Measurements from ENCODE around the gene PRR22. TPM values are rescaled to one million over a fixed set of nuclear protein-coding genes. Genes with fewer than 3 reads are reported as not detected.
"Not testable (repeated sequence)": the region's sequence is repeated elsewhere in the genome, so short reads cannot be mapped to it uniquely, and the experiment has no call there.

PRR22 gene
- total and polyA plus RNA-seq, 2 experiments from 2014 or later: 3.6 to 9.7 TPM

GRCh38 chr19:5738423-5738822 is 46.1 kb downstream of the PRR22 start:
- H3K4me3 ChIP-seq: no peak overlapping the region
- no peak for DNase-seq (ENCODE audit: low read depth in 1 of 2, low spot score in 1 of 2)
- no peak overlapping the region for H3K27ac ChIP-seq
- no peaks in the 10 kb centered on the region for H3K36me3 ChIP-seq
- no peaks in the 10 kb centered on the region for H3K9me3 ChIP-seq (ENCODE audit: low read depth)
- H3K4me1 ChIP-seq (ENCODE audit: low read depth): no peaks in the 10 kb centered on the region
- no peak for TF ChIP-seq CTCF (IDR thresholded peaks at IDR 0.05; ENCODE audit: low read depth, low read length)
- no peaks in the 10 kb centered on the region for H3K27me3 ChIP-seq

GRCh38 chr19:5733172-5733571 is 51.4 kb downstream of the PRR22 start:
- not testable (repeated sequence) for H3K27me3 ChIP-seq; H3K9me3 ChIP-seq (ENCODE audit: low read depth); H3K27ac ChIP-seq; H3K4me3 ChIP-seq; DNase-seq (ENCODE audit: low read depth in 1 of 2, low spot score in 1 of 2); H3K4me1 ChIP-seq (ENCODE audit: low read depth); H3K36me3 ChIP-seq

Other genes starting within 250 kb of the PRR22 start
- 1.3 and 2.4 TPM in 2 replicates for gene TINCR, start 216.8 kb downstream of the PRR22 start, total RNA-seq
- 1.9 and 3.7 TPM in 2 replicates for gene TINCR, start 216.8 kb downstream of the PRR22 start, polyA plus RNA-seq
- gene SAFB2, start 162.0 kb downstream of the PRR22 start, total RNA-seq: 36.3 and 55.5 TPM in 2 replicates
- gene SAFB2, start 162.0 kb downstream of the PRR22 start, polyA plus RNA-seq: 66.3 and 71.8 TPM in 2 replicates
- gene SAFB, start 161.7 kb downstream of the PRR22 start, total RNA-seq: 79.5 and 108 TPM in 2 replicates
- gene SAFB, start 161.7 kb downstream of the PRR22 start, polyA plus RNA-seq: 127 and 161 TPM in 2 replicates
- 59.1 and 90.7 TPM in 2 replicates for gene MICOS13, start 104.2 kb downstream of the PRR22 start, total RNA-seq
- 134 and 173 TPM in 2 replicates for gene MICOS13, start 104.2 kb downstream of the PRR22 start, polyA plus RNA-seq
- gene HSD11B1L, start 103.7 kb downstream of the PRR22 start, total RNA-seq: 62.5 and 80.5 TPM in 2 replicates
- 60.1 and 61.9 TPM in 2 replicates for gene HSD11B1L, start 103.7 kb downstream of the PRR22 start, polyA plus RNA-seq
- gene RPL36, start 94.5 kb downstream of the PRR22 start, total RNA-seq: 829 and 1,053 TPM in 2 replicates
- gene RPL36, start 94.5 kb downstream of the PRR22 start, polyA plus RNA-seq: 982 and 1,206 TPM in 2 replicates
- 125 and 151 TPM in 2 replicates for gene LONP1, start 64.6 kb downstream of the PRR22 start, total RNA-seq
- 110 TPM in 2 replicates for gene LONP1, start 64.6 kb downstream of the PRR22 start, polyA plus RNA-seq
- gene CATSPERD, start 64.1 kb downstream of the PRR22 start, total RNA-seq: 0.11 TPM in 1 of 2 replicates, not detected in the other
- not detected in 2 replicates for gene CATSPERD, start 64.1 kb downstream of the PRR22 start, polyA plus RNA-seq
- gene DUS3L, start 6.4 kb upstream of the PRR22 start, total RNA-seq: 40.9 and 43.4 TPM in 2 replicates
- 25.0 and 39.1 TPM in 2 replicates for gene DUS3L, start 6.4 kb upstream of the PRR22 start, polyA plus RNA-seq
- 28.2 and 36.1 TPM in 2 replicates for gene NRTN, start 20.3 kb upstream of the PRR22 start, total RNA-seq
- gene NRTN, start 20.3 kb upstream of the PRR22 start, polyA plus RNA-seq: 68.2 and 85.8 TPM in 2 replicates
- 0.42 TPM in 1 of 2 replicates, not detected in the other for gene FUT6, start 55.0 kb upstream of the PRR22 start, total RNA-seq
- not detected in 2 replicates for gene FUT6, start 55.0 kb upstream of the PRR22 start, polyA plus RNA-seq
- 0.14 and 3.8 TPM in 2 replicates for gene FUT3, start 66.7 kb upstream of the PRR22 start, total RNA-seq
- 0.92 TPM in 1 of 2 replicates, not detected in the other for gene FUT3, start 66.7 kb upstream of the PRR22 start, polyA plus RNA-seq
- 1.5 TPM in 1 of 2 replicates, not detected in the other for gene FUT5, start 85.8 kb upstream of the PRR22 start, total RNA-seq
- gene FUT5, start 85.8 kb upstream of the PRR22 start, polyA plus RNA-seq: 8.9 TPM in 1 of 2 replicates, not detected in the other
- gene NDUFA11, start 119.0 kb upstream of the PRR22 start, total RNA-seq: 295 and 485 TPM in 2 replicates
- gene NDUFA11, start 119.0 kb upstream of the PRR22 start, polyA plus RNA-seq: 738 and 760 TPM in 2 replicates
- 13.0 and 23.1 TPM in 2 replicates for gene VMAC, start 120.1 kb upstream of the PRR22 start, total RNA-seq
- gene VMAC, start 120.1 kb upstream of the PRR22 start, polyA plus RNA-seq: 3.9 and 6.2 TPM in 2 replicates
- 14.4 and 23.6 TPM in 2 replicates for gene CAPS, start 129.5 kb upstream of the PRR22 start, total RNA-seq
- gene CAPS, start 129.5 kb upstream of the PRR22 start, polyA plus RNA-seq: 14.1 and 17.7 TPM in 2 replicates
- 102 and 108 TPM in 2 replicates for gene RANBP3, start 193.4 kb upstream of the PRR22 start, total RNA-seq
- gene RANBP3, start 193.4 kb upstream of the PRR22 start, polyA plus RNA-seq: 17.7 and 18.3 TPM in 2 replicates